Measurements from ENCODE around the gene TTC17. TPM values are rescaled to one million over a fixed set of nuclear protein-coding genes. Genes with fewer than 3 reads are reported as not detected.
"Not testable (repeated sequence)": the region's sequence is repeated elsewhere in the genome, so short reads cannot be mapped to it uniquely, and the experiment has no call there.

TTC17 gene
- total RNA-seq, 4 donors from 2014 or later = 65.8 to 280 (median 106) TPM

DNA sequence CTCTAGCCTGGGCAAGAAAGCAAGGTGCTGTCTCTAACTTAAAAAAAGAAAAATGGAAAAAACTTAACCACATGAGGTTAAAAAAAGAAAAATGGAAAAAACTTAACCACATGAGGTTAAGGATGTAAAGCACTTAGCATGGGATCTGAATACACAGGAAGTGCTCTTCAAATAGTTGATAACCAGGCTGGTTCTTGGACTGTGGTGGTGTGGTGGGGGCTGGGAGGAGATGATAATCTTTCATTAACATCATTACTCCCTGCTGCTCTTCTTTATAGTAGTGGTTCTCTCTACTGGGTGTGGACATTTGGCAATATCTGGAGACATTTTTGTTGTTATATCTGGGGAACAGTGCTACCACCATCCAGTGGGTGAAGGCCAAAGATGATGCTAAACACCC lies 88.4 kb downstream of the TTC17 start:
- Histone ChIP-seq H3K36me3 (peaks cover 91% of the 10 kb centered on the region), H3K4me1 (no peaks in the 10 kb centered on the region), H3K4me3 (no peak overlapping the region), H3K27ac (no peak overlapping the region), H3K27me3 (no peaks in the 10 kb centered on the region), H3K9me3 (no peaks in the 10 kb centered on the region)
- no peak for TF ChIP-seq POLR2A (IDR thresholded peaks at IDR 0.05)
- TF ChIP-seq POLR2AphosphoS5 (IDR thresholded peaks at IDR 0.05) = no peak
- no peak for TF ChIP-seq EP300 (IDR thresholded peaks at IDR 0.05)
- TF ChIP-seq, protein P1, sequence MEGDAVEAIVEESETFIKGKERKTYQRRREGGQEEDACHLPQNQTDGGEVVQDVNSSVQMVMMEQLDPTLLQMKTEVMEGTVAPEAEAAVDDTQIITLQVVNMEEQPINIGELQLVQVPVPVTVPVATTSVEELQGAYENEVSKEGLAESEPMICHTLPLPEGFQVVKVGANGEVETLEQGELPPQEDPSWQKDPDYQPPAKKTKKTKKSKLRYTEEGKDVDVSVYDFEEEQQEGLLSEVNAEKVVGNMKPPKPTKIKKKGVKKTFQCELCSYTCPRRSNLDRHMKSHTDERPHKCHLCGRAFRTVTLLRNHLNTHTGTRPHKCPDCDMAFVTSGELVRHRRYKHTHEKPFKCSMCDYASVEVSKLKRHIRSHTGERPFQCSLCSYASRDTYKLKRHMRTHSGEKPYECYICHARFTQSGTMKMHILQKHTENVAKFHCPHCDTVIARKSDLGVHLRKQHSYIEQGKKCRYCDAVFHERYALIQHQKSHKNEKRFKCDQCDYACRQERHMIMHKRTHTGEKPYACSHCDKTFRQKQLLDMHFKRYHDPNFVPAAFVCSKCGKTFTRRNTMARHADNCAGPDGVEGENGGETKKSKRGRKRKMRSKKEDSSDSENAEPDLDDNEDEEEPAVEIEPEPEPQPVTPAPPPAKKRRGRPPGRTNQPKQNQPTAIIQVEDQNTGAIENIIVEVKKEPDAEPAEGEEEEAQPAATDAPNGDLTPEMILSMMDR (IDR thresholded peaks at IDR 0.05) = no peak
- DNase-seq (ENCODE audit: low spot score in 2 of 2) = no peak

DNA sequence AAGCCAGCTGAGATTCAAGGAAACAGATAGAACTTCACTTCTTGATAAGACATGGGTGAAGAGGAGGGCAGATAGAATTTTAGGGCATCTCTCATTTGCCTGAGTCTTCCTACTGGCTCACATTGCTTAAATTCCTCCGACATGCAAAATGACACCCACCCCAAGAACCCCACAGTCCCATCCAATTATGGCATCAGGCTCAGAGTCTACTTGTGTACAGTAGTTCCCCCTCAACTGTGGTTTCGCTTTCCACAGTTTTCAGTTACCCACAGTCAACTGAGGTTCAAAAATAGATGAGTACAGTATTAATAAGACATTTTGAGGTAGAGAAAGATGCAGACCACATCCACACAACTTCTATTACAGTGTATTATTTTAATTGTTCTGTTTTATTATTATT lies 99.8 kb downstream of the TTC17 start:
- Histone ChIP-seq H3K27me3 (no peaks in the 10 kb centered on the region), H3K4me1 (no peaks in the 10 kb centered on the region), H3K36me3 (peaks cover 87% of the 10 kb centered on the region), H3K27ac (no peak overlapping the region), H3K9me3 (no peaks in the 10 kb centered on the region), H3K4me3 (no peak overlapping the region)
- DNase-seq (ENCODE audit: low spot score in 2 of 2) = no peak
- TF ChIP-seq POLR2AphosphoS5 (IDR thresholded peaks at IDR 0.05) = no peak
- TF ChIP-seq POLR2A (IDR thresholded peaks at IDR 0.05) = no peak
- TF ChIP-seq EP300 (IDR thresholded peaks at IDR 0.05) = no peak
- TF ChIP-seq, protein P1 (IDR thresholded peaks at IDR 0.05) = no peak
- 96% methylated on average over 2 of the region's 2 CpGs for WGBS

DNA sequence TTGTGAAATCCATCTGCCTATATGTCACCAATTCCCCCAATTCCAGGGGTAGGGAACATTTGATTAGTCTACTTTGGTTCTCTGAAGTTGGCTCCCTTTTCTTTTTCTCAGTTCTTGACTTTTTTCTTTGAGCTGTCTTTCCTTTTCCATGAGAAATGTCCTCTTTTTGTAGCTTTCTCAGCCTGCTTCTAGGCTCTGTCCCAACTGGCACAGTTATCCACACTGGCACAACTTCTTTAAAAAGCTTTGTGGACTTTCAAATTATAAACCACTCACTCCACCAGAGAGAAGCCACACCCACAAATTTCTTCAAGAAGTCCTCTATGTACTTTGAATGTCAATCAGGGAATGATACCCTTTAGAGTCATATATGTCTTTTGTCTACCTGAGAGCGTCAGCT lies 100.5 kb downstream of the TTC17 start:
- TF ChIP-seq EP300 (IDR thresholded peaks at IDR 0.05) (no peak), POLR2A (IDR thresholded peaks at IDR 0.05) (no peak), POLR2AphosphoS5 (IDR thresholded peaks at IDR 0.05) (no peak)
- TF ChIP-seq, protein P1 (IDR thresholded peaks at IDR 0.05) = no peak

DNA sequence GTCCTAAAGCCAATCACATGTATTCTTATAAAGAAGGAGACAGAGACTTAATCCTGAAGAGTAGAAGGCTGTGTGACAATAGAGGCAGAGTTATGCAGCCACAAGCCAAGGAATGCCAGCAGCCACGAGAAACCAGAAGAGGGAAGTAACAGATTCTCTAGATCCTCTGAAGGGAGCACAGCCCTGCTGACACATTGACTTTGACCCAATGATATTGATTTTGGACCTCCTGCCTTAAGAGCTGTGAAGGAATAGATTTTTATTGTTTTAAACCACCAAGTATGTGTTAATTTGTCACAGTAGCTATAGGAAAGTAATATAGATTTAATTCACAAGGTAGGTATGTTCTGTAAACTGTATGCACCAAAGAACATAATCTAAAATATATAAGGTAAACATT lies 103.6 kb downstream of the TTC17 start:
- no peak for TF ChIP-seq POLR2AphosphoS5 (IDR thresholded peaks at IDR 0.05)
- TF ChIP-seq POLR2A (IDR thresholded peaks at IDR 0.05) = no peak
- TF ChIP-seq EP300 (IDR thresholded peaks at IDR 0.05) = no peak
- TF ChIP-seq, protein P1 (IDR thresholded peaks at IDR 0.05) = no peak
- H3K27me3 ChIP-seq = no peaks in the 10 kb centered on the region
- no peak overlapping the region for H3K27ac ChIP-seq
- 93% methylated on average over 1 of the region's 1 CpG for WGBS
- H3K4me1 ChIP-seq = no peaks in the 10 kb centered on the region
- peaks cover 88% of the 10 kb centered on the region for H3K36me3 ChIP-seq
- no peak for DNase-seq (ENCODE audit: low spot score in 2 of 2)
- no peaks in the 10 kb centered on the region for H3K9me3 ChIP-seq
- H3K4me3 ChIP-seq = no peak overlapping the region

More for the DNA sequence above, 100.5 kb downstream of the TTC17 start:
- no peak for DNase-seq (ENCODE audit: low spot score in 2 of 2)
- no peak overlapping the region for H3K4me3 ChIP-seq
- WGBS = 97% methylated on average over 1 of the region's 1 CpG
- H3K27ac ChIP-seq = no peak overlapping the region
- no peaks in the 10 kb centered on the region for H3K27me3 ChIP-seq
- H3K36me3 ChIP-seq = peaks cover 85% of the 10 kb centered on the region
- no peaks in the 10 kb centered on the region for H3K4me1 ChIP-seq
- H3K9me3 ChIP-seq = no peaks in the 10 kb centered on the region

DNA sequence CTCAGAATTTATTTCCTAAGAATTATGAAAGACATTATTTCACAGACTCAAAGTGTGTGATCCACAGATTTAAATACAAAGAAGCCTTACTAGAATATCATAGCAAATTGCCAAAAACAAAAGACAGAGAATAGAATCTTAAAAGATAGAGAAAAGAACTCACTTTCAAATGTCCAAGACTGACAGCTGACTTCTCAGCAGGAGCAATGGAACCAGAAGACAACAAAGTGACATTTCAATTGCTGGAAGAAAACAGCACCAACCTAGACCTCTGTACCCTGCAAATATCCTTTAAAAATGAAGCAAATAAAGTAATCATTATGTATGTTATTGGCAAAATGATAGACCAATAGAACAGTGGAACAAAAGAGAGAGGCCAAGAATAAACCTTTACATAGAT lies 109.2 kb downstream of the TTC17 start:
- DNase-seq (ENCODE audit: low spot score in 2 of 2) = no peak
- H3K4me3 ChIP-seq = no peak overlapping the region
- H3K36me3 ChIP-seq = peaks cover 47% of the 10 kb centered on the region
- no peaks in the 10 kb centered on the region for H3K27me3 ChIP-seq
- no peaks in the 10 kb centered on the region for H3K9me3 ChIP-seq
- H3K27ac ChIP-seq = no peak overlapping the region
- no peaks in the 10 kb centered on the region for H3K4me1 ChIP-seq
- TF ChIP-seq EP300 (IDR thresholded peaks at IDR 0.05) = no peak
- TF ChIP-seq, protein P1 (IDR thresholded peaks at IDR 0.05) = no peak

DNA sequence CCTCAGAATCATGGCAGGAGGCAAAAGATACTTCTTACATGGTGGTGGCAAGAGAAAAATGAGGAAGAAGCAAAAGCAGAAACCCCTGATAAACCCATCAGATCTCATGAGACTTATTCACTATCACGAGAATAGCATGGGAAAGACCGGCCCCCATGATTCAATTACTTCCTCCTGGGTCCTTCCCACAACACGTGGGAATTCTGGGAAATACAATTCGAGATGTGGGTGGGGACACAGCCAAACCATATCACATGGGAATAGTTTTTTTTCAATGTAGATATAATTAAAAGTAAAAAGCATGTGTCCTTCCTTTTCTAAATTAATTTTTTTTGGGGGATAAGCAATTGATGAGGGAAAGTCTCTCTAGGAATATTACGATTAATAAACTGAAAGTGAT lies 118.8 kb downstream of the TTC17 start:
- H3K36me3 ChIP-seq; H3K27me3 ChIP-seq; DNase-seq (ENCODE audit: low spot score in 2 of 2); H3K27ac ChIP-seq; H3K4me3 ChIP-seq; H3K4me1 ChIP-seq; H3K9me3 ChIP-seq: not testable (repeated sequence)
- WGBS = 94% methylated on average over 5 of the region's 5 CpGs
